ENCODE results near the gene PDZD7.
"Not testable (repeated sequence)": the region's sequence is repeated elsewhere in the genome, so short reads cannot be mapped to it uniquely, and the experiment has no call there.

The PDZD7 gene

GRCh38 chr10:100982916-100983830 is 47.8 kb downstream of the PDZD7 start:
- no peak for DNase-seq (ENCODE audit: low spot score)

GRCh38 chr10:100981178-100981772 is 49.7 kb downstream of the PDZD7 start:
- no peak for DNase-seq (ENCODE audit: low spot score)

- no peak for DNase-seq (ENCODE audit: low spot score)
These were observed 50.2 kb downstream of the PDZD7 start for GRCh38 chr10:100980711-100981110.

- no peak for DNase-seq (ENCODE audit: low spot score)
These were observed 50.6 kb downstream of the PDZD7 start for GRCh38 chr10:100980311-100980710.

GRCh38 chr10:100979791-100980272 is 51.1 kb downstream of the PDZD7 start:
- DNase-seq (ENCODE audit: low spot score): no peak

GRCh38 chr10:100978901-100979195 is 52.1 kb downstream of the PDZD7 start:
- DNase-seq (ENCODE audit: low spot score): no peak

GRCh38 chr10:100978121-100978900 is 52.6 kb downstream of the PDZD7 start:
- no peak for DNase-seq (ENCODE audit: low spot score)

- no peak for DNase-seq (ENCODE audit: low spot score)
These were observed 53.5 kb downstream of the PDZD7 start for GRCh38 chr10:100977436-100977835.

- no peak for DNase-seq (ENCODE audit: low spot score)
These were observed 54.0 kb downstream of the PDZD7 start for GRCh38 chr10:100976906-100977305.

- not testable (repeated sequence) for DNase-seq (ENCODE audit: low spot score)
These were observed 55.5 kb downstream of the PDZD7 start for GRCh38 chr10:100975397-100975796.

- no peak for DNase-seq (ENCODE audit: low spot score)
These were observed 57.9 kb downstream of the PDZD7 start for GRCh38 chr10:100972904-100973535.

GRCh38 chr10:100972115-100972903 is 58.6 kb downstream of the PDZD7 start:
- DNase-seq (ENCODE audit: low spot score): no peak

GRCh38 chr10:100970914-100971811 is 59.8 kb downstream of the PDZD7 start:
- no peak for DNase-seq (ENCODE audit: low spot score)

GRCh38 chr10:100970076-100970913 is 60.6 kb downstream of the PDZD7 start:
- no peak for DNase-seq (ENCODE audit: low spot score)

GRCh38 chr10:100969187-100970075 is 61.5 kb downstream of the PDZD7 start, which contains the start of gene SEMA4G:
TSS of gene SEMA4G (plus strand) at chr10:100969504. CDS start at chr10:100972913, 3,409 bp downstream.
- peak; percentile 26 for DNase-seq (ENCODE audit: low spot score)

GRCh38 chr10:100968863-100969186 is 62.1 kb downstream of the PDZD7 start:
- no peak for DNase-seq (ENCODE audit: low spot score)

GRCh38 chr10:100968062-100968736 is 62.7 kb downstream of the PDZD7 start:
- DNase-seq (ENCODE audit: low spot score): no peak

- DNase-seq (ENCODE audit: low spot score): no peak
These were observed 63.6 kb downstream of the PDZD7 start for GRCh38 chr10:100967332-100967731.
